Stimulated activated CD8-positive, alpha-beta memory T cell treated with anti-CD3 and anti-CD28 coated beads, Interleukin-15, amount 100 ng/mL, for 1 hour (primary cell): ENCODE measurements around the gene PI16.
"Not testable (repeated sequence)": the region's sequence is repeated elsewhere in the genome, so short reads cannot be mapped to it uniquely, and the experiment has no call there.

Experiments used
- DNase-seq: peaks from one replicate; pipeline ENCODE4 v3.0.0-alpha.2; 2020; ENCODE audit warnings: low read depth

Gene PI16

DNA sequence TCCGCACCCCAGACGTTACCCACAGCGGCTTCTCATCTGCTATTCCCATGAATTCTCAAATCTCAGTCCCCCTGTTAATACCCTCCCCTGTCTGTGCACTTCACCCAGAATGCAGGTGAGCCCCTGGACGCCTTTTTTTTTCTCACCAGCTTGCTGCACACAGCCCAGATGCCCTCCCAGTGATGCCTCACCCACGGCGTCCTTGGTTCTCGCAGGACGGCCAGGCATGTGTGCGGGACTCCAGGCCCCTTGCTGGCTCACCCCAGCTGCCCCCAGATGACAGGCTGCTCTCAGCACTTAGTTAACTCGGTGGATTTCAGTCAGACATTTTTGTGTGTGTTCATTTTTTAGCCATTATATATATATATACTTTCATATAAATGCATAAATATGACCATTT is 25.4 kb upstream of the PI16 start:
- DNase-seq: no peak

GRCh38 chr6:36929607-36930006 is 24.9 kb upstream of the PI16 start:
- no peak for DNase-seq

GRCh38 chr6:36930483-36930882 is 24.1 kb upstream of the PI16 start:
- DNase-seq: no peak

GRCh38 chr6:36933102-36933501 is 21.4 kb upstream of the PI16 start:
- DNase-seq: no peak

- no peak for DNase-seq
Observed at GRCh38 chr6:36933519-36933918, 21.0 kb upstream of the PI16 start.

DNA sequence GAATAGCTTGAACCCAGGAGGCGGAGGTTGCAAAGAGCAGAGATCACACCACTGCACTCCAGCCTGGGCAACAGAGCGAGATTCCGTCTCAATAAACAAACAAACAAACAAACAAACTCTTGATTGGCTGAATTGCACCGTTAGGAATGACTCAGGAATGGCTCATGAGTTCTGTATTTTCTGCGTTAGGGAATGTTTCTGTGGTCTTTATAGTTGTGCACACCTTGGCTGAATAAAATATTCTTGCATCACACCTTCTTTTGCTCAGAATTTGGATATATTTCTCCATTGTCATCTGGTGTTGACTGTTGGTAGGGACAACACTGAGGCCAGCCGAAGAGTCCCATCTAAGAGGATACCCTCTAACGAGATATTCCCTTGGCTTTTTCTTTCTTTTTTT is 19.6 kb upstream of the PI16 start:
- no peak for DNase-seq

GRCh38 chr6:36936824-36937223 is 17.7 kb upstream of the PI16 start:
- no peak for DNase-seq

GRCh38 chr6:36937896-36938295 is 16.6 kb upstream of the PI16 start:
- no peak for DNase-seq

GRCh38 chr6:36938536-36938935 is 16.0 kb upstream of the PI16 start:
- DNase-seq: no peak

DNA sequence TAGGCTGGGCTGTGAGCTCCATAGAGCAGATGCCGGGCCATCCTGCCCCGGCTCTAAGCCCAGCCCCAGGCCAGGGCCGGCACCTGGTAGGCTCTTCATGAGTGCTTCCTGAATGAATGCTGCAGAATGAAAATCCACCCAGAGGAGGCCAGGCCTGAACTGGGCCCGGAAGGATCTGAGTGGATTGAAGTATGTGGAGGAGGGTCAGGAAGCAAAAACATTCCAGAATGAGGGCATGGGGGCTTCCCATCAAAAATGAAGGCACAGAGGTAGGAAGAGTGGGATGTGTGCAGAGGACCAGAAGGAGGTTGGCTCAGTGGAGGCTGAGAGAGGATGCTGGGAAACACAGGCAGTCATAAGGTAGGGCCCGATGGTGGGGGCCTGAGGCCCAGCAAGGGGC is 15.5 kb upstream of the PI16 start:
- DNase-seq: not testable (repeated sequence)

DNA sequence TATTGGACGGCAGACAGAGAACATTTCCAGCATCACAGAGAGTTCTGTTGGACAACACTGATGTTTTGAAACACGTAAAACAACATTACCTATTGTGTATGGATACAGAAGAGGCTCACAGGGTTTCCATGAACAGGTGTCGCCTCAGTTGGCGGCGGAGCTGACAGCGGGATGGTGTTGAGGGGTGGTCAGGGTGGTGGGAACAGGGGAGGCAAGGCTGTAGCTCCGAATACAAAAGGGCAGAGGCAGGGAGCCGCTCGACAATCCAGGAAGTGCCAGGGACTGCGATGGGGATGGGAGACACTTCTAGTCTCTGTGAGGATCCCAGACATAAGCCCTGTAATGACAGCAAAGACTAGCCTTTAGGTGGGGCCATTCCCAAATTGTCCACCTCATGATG is 14.5 kb upstream of the PI16 start:
- no peak for DNase-seq

DNA sequence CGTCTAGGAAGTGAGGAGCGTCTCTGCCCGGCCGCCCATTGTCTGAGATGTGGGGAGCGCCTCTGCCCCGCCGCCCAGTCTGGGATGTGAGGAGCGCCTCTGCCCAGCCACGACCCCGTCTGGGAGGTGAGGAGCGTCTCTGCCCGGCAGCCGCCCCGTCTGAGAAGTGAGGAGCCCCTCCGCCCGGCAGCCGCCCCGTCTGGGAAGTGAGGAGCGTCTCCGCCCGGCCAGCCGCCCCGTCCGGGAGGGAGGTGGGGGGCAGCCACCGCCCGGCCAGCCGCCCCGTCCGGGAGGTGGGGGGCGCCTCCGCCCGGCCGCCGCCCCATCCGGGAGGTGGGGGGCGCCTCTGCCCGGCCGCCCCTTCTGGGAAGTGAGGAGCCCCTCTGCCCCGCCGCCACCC is 13.0 kb upstream of the PI16 start:
- DNase-seq: not testable (repeated sequence)

DNA sequence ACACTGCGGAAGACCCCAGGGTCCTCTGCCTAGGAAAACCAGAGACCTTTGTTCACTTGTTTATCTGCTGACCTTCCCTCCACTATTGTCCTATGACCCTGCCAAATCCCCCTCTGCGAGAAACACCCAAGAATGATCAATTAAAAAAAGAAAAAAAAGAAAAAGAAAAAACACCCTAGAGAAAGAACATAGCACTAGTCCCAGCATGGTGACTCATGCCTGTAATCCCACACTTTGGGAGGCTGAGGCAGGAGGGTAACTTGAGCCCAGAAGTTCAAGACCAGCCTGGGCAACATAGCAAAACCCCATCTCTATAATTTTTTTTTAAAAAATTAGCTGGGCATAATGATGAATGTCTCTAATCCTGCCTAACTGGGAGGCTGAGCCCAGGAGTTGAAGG is 12.2 kb upstream of the PI16 start:
- not testable (repeated sequence) for DNase-seq

DNA sequence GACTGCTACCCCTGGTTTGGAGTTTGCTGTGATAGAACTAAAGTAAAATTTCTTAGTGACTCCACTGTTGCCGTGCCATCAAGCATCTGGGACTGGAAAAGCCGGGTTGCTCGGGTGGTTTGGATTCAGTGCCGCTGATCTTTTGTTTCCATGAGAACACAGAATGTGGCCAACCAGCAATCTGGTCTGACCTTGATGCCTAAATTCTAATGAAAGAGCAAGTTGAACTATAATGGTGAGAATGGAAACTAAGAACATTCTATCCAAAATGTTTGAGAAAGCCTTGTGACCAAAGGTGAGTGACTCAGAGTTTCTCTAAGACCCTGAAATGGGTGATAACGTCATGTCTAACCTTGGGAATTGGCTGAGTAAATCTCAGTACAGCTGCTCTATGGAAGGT is 9.9 kb upstream of the PI16 start:
- DNase-seq: no peak

DNA sequence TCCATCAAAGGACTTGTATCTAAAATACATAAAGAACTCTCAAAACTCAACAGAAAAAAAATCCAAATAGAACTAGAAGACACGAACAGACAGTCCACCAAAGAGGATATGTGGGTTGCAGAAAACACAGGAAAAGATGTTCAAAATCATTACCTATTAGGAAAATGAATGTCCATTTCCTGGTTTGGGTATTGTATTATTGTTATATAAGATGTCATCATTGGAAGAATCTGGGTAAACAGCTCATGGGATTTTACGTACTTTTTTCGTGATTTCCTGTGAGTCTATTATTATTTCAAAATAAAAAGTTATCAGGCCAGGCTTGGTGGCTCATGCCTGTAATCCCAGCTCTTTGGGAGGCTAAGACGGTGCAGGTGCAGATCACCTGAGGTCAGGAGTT is 9.2 kb upstream of the PI16 start:
- no peak for DNase-seq

DNA sequence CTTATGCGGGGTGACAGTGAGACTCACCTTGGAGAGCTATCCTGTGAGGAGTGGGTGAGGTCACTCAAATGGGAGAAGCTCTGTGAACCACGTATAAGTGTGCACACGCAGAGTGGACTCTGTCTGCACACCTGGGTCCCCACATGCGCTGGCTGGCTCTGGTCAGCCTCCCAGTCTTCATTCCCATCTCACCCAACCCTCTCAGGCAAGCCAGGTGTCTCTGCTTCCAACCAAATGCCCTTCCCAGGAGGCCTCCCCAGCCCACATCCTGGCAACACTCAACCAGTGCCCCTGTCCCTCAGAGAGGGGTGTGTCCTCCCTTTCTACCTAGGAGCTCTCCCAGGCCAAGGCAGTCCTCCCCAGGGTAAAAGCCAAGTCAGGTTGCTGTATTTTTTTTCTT is 8.0 kb upstream of the PI16 start:
- no peak for DNase-seq

GRCh38 chr6:36947570-36948351 is 6.8 kb upstream of the PI16 start:
- DNase-seq: no peak

DNA sequence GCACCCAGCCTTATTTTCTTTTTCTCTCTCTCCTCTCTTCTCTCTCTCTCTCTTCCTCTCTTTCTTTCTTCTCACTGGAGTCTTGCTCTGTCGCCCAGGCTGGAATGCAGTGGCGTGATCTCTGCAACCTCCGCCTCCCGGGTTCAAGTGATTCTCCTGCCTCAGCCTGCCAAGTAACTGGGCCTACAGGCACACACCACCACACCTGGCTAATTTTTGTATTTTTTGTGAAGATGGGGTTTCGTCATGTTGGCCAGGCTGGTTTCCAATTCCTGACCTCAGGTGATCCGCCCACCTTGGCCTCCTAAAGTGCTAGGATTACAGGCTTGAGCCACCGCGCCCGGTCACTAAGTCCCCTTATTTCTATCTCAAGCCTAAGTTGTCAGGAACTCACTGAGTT is 5.5 kb upstream of the PI16 start:
- DNase-seq: not testable (repeated sequence)

DNA sequence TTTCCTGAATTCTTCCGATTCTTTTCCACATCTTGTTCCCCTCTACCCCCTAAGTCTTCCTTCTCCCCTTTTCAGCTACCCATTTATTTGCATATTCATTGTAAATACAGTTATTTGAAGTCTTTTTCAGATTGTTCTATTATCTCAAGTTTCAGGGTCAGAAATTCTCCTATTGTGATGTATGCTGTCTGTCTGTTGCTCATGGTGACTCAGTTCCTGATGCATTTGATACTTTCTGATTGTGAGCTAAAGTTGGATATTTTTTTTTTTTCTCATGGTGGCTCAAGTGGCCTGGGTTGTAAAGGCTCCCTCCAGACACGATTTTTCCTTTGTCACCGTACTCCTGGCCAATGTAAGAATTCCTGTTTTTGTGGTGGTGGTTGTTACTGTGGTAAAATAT is 4.9 kb upstream of the PI16 start:
- DNase-seq: no peak

GRCh38 chr6:36953931-36954261 is 642 bp upstream of the PI16 start:
- DNase-seq: no peak

DNA sequence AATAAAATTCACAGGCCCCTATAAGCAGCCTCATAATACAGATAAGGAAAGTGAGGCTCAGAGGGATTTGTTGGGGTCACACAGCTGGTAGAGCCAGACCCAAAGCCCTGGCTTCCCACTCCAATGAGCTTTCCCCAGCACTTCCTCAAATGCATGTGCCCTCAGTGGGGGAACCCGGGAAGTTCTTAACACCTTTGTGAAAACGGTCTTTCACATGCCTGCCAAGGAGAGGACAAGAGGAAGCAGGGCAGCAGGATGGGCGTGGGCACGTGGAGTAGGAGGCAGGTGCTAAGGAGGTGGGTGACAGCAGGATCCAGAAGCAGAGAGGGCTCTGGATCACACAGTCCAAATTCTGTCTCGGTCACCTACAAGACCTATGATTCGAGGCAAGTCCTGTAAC is 598 bp downstream of the PI16 start:
- no peak for DNase-seq

DNA sequence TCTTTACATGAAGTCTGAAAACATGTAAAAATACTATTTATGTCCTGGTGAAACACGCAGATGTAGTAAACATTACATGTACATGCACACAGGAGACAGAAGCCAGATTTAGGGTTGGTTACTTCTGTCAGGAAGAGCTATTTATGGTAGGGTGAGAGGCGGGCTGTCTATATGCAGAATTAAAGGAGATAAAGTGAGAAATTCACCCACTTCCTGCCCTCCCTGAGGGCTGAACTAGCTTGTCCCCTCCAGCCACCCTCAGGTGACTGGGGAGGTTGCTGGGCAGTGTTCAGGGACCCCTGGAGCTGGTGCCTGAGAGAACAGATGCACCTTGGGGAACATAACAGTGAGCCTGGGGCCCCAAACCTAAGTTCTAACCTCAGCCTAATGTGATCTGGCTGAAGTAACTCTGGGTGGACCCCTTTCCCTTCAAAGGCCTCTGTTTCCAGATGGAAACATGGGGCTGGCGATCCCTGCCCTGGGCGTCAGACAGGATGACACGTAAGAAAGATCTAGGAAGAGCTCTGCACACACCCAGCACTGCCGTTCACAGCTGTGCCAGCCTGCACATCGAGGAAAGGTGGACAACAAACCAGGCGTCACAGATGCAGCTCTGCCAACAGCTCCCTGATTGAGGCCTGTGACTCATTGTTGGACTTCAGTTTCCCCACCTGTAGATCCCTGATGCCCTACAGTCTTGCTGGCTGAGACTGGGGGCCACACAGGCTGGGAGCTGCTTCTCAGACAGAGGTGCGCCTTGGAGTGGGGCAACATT is 1.3 kb downstream of the PI16 start:
- DNase-seq: no peak

DNA sequence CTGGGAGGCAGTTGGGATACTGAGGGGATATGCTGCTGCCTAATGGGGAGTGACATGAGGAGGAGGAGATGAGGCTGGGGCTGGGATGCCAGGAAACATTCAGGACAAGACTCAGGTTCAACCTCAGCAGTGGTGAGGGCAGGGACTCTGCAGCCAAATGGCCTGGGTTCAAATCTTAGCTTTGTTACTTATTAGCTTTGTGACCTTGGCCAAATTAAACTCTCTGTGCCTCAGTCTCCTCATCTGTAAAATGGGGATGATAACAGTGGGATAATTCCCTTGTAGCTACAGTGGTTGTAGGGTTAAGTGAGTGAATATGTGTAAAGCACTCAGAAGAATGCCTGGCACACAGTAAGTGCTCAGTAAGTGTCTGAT is 1.9 kb downstream of the PI16 start:
- no peak for DNase-seq

- no peak for DNase-seq
Observed at GRCh38 chr6:36957773-36958271, 3.3 kb downstream of the PI16 start.
